ENCODE results near the gene TMED9. TPM values are rescaled to one million over a fixed set of nuclear protein-coding genes. Genes with fewer than 3 reads are reported as not detected.

The TMED9 gene
- total RNA-seq, 1 donor from 2014 or later: 174 TPM

- DNase-seq: no peak
Measured at GRCh38 chr5:177588413-177588909, 3.5 kb upstream of the TMED9 start.

GRCh38 chr5:177590406-177590805 lies 1.6 kb upstream of the TMED9 start:
- DNase-seq: no peak

- no peak for DNase-seq
Measured at GRCh38 chr5:177591690-177592009, 353 bp upstream of the TMED9 start.

GRCh38 chr5:177592905-177593304 lies 902 bp downstream of the TMED9 start:
- no peak for DNase-seq

- DNase-seq: no peak
Measured at GRCh38 chr5:177593511-177593910, 1.5 kb downstream of the TMED9 start.

GRCh38 chr5:177594071-177594470 lies 2.1 kb downstream of the TMED9 start:
- no peak for DNase-seq

GRCh38 chr5:177595026-177595585 lies 3.1 kb downstream of the TMED9 start:
- no peak for DNase-seq

- no peak for DNase-seq
Measured at GRCh38 chr5:177595991-177596774, 4.2 kb downstream of the TMED9 start.

- DNase-seq: no peak
Measured at GRCh38 chr5:177596775-177597238, 4.8 kb downstream of the TMED9 start.

GRCh38 chr5:177598477-177598876 lies 6.5 kb downstream of the TMED9 start:
- DNase-seq: peak; percentile 30

- peak; percentile 84 for DNase-seq
Measured at GRCh38 chr5:177599731-177600507, 7.9 kb downstream of the TMED9 start, which contains the start of gene B4GALT7. Gene B4GALT7 (plus strand): TSS chr5:177600132. CDS start chr5:177600211, 79 bp downstream.

- peak; percentile 63 for DNase-seq
Measured at GRCh38 chr5:177600508-177601018, 8.6 kb downstream of the TMED9 start.

GRCh38 chr5:177601126-177601525 lies 9.1 kb downstream of the TMED9 start:
- no peak for DNase-seq

GRCh38 chr5:177601577-177602457 lies 9.8 kb downstream of the TMED9 start:
- DNase-seq: no peak

- no peak for DNase-seq
Measured at GRCh38 chr5:177602458-177602830, 10.4 kb downstream of the TMED9 start.

GRCh38 chr5:177603631-177604030 lies 11.6 kb downstream of the TMED9 start:
- DNase-seq: no peak

GRCh38 chr5:177604116-177604521 lies 12.1 kb downstream of the TMED9 start:
- no peak for DNase-seq

- DNase-seq: no peak
Measured at GRCh38 chr5:177604656-177605055, 12.7 kb downstream of the TMED9 start.

- no peak for DNase-seq
Measured at GRCh38 chr5:177605078-177605477, 13.1 kb downstream of the TMED9 start.

GRCh38 chr5:177605667-177606066 lies 13.7 kb downstream of the TMED9 start:
- no peak for DNase-seq

GRCh38 chr5:177606071-177607051 lies 14.4 kb downstream of the TMED9 start:
- no peak for DNase-seq
